Measurements from ENCODE around the gene SEC23IP.

Gene SEC23IP

GRCh38 chr10:119980956-119981750, 88.6 kb downstream of the SEC23IP start:
- TF ChIP-seq SPI1 (IDR thresholded peaks at IDR 0.05; ENCODE audit: low read depth, low read length) (no peak), PAX5 (IDR thresholded peaks at IDR 0.05; ENCODE audit: insufficient read depth, low read length, severe bottlenecking) (no peak), POLR2AphosphoS5 (IDR thresholded peaks at IDR 0.05; ENCODE audit: low read depth, low read length) (no peak), POU2F2 (IDR thresholded peaks at IDR 0.05; ENCODE audit: low read depth, low read length) (no peak), POLR2A (IDR thresholded peaks at IDR 0.05; ENCODE audit: low read depth, low read length) (no peak), TAF1 (IDR thresholded peaks at IDR 0.05; ENCODE audit: low read depth, low read length) (no peak)
- FAIRE-seq = no peak
- no peak for DNase-seq (ENCODE audit: insufficient read length, low spot score)

GRCh38 chr10:119981826-119982225, 89.3 kb downstream of the SEC23IP start:
- no peak for FAIRE-seq
- DNase-seq (ENCODE audit: insufficient read length, low spot score) = no peak
- TF ChIP-seq SPI1 (IDR thresholded peaks at IDR 0.05; ENCODE audit: low read depth, low read length) = no peak

GRCh38 chr10:119988333-119988732, 95.8 kb downstream of the SEC23IP start:
- no peak for DNase-seq (ENCODE audit: insufficient read length, low spot score)
- FAIRE-seq = no peak

GRCh38 chr10:119989966-119990365, 97.4 kb downstream of the SEC23IP start:
- no peak for DNase-seq (ENCODE audit: insufficient read length, low spot score)
- no peak for FAIRE-seq

More at GRCh38 chr10:119988333-119988732, 95.8 kb downstream of the SEC23IP start:
- TF ChIP-seq SPI1 (IDR thresholded peaks at IDR 0.05; ENCODE audit: low read depth, low read length) = no peak
- no peak for TF ChIP-seq POLR2A (IDR thresholded peaks at IDR 0.05; ENCODE audit: low read depth, low read length)
- TF ChIP-seq TAF1 (IDR thresholded peaks at IDR 0.05; ENCODE audit: low read depth, low read length) = no peak
- no peak for TF ChIP-seq PAX5 (IDR thresholded peaks at IDR 0.05; ENCODE audit: insufficient read depth, low read length, severe bottlenecking)
- no peak for TF ChIP-seq POLR2AphosphoS5 (IDR thresholded peaks at IDR 0.05; ENCODE audit: low read depth, low read length)
- TF ChIP-seq POU2F2 (IDR thresholded peaks at IDR 0.05; ENCODE audit: low read depth, low read length) = no peak

GRCh38 chr10:119991066-119991465, 98.5 kb downstream of the SEC23IP start:
- TF ChIP-seq TAF1 (IDR thresholded peaks at IDR 0.05; ENCODE audit: low read depth, low read length) (no peak), PAX5 (IDR thresholded peaks at IDR 0.05; ENCODE audit: insufficient read depth, low read length, severe bottlenecking) (no peak), POLR2AphosphoS5 (IDR thresholded peaks at IDR 0.05; ENCODE audit: low read depth, low read length) (no peak), POLR2A (IDR thresholded peaks at IDR 0.05; ENCODE audit: low read depth, low read length) (no peak), SPI1 (IDR thresholded peaks at IDR 0.05; ENCODE audit: low read depth, low read length) (no peak), POU2F2 (IDR thresholded peaks at IDR 0.05; ENCODE audit: low read depth, low read length) (no peak)
- no peak for DNase-seq (ENCODE audit: insufficient read length, low spot score)
- no peak for FAIRE-seq

More at GRCh38 chr10:119989966-119990365, 97.4 kb downstream of the SEC23IP start:
- TF ChIP-seq POLR2AphosphoS5 (IDR thresholded peaks at IDR 0.05; ENCODE audit: low read depth, low read length) (no peak), POLR2A (IDR thresholded peaks at IDR 0.05; ENCODE audit: low read depth, low read length) (no peak)

GRCh38 chr10:119991816-119992215, 99.3 kb downstream of the SEC23IP start:
- FAIRE-seq (no peak), DNase-seq (ENCODE audit: insufficient read length, low spot score) (no peak)
- no peak for TF ChIP-seq SPI1 (IDR thresholded peaks at IDR 0.05; ENCODE audit: low read depth, low read length)
- no peak for TF ChIP-seq POLR2A (IDR thresholded peaks at IDR 0.05; ENCODE audit: low read depth, low read length)
- no peak for TF ChIP-seq POU2F2 (IDR thresholded peaks at IDR 0.05; ENCODE audit: low read depth, low read length)
- no peak for TF ChIP-seq PAX5 (IDR thresholded peaks at IDR 0.05; ENCODE audit: insufficient read depth, low read length, severe bottlenecking)
- TF ChIP-seq POLR2AphosphoS5 (IDR thresholded peaks at IDR 0.05; ENCODE audit: low read depth, low read length) = no peak
- TF ChIP-seq TAF1 (IDR thresholded peaks at IDR 0.05; ENCODE audit: low read depth, low read length) = no peak

All from GM12891 (cell line).